ENCODE results near the gene KIF4A.

KIF4A gene

DNA sequence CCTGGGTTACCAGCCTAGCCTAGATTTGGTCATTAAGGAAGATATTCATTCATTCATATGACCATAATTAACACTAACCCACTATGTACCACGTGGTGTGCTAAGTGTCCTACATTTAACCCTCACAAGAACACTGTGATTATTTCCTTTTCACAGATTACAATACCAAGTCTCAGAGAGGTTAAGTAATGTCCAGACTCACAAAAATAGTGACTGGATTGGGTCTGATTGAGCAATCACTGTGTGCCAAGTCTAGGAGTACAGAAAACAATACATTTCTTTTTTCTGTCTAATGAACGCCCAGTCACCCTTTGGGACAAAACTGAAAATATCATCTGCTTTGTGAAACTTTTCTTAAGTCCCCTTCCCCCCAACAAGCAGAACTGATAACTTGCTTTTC, 147.1 kb downstream of the KIF4A start:
- DNase-seq = no peak

GRCh38 chrX:70437921-70438665, 148.2 kb downstream of the KIF4A start:
- no peak for DNase-seq

DNA sequence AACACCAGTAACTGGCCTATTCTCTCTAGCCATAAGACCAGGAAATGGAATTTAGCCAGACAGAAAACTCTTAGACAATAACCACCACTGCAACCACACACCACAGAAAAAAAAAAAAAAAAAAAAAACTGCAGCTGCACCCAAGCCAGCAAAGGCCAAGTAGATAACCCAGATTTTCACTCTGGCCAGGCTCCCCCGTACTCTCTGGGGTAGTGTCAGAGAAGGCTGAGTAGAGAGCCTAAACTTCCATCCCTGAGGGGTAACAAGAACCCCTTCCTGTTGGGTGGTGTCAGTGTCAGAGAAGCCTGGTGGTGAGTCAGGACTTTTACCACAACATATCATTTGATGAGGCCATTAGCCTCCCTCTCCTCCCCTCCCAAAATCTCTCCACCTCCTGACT, 149.1 kb downstream of the KIF4A start:
- no peak for DNase-seq

GRCh38 chrX:70442224-70442623, 152.3 kb downstream of the KIF4A start:
- DNase-seq = no peak

DNA sequence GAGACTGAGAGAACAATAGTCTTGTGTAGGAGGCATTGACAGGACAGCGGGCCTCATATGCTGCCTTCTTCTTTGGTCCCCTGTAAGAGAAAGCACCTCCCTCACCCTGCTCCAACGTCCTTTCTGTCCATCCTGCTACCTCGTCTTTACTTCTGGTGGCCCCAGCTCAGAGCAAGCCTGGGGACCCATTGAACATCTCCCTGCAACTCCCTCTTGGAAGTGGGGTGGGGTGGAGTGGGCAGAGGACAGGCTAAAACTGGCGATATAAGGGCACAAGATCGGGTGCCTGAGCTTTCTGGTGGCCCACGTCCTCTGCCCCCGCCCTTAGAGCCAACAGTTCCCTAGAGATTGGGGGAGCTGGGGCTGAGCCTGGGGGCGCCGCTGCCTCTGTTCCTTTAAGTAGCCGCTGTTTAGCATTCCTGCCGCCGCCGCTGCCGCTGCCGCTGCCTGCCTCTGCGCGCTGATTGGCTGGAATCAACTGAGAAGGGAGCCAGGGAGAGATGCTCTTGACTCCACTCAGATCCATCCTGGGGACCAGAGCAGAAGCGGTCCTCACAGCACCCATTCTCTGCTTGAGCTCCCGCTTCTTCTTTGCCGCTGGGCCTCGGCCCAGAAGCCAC, 154.5 kb downstream of the KIF4A start, which contains the start of gene DLG3:
Gene DLG3, plus strand, starts transcription at position 510 of the 620 bp plus-strand sequence. CDS start 367 bp downstream, outside the sequence.
- DNase-seq = peak in 56 of 58 donors; percentile 5 to 85 (median 55)

DNA sequence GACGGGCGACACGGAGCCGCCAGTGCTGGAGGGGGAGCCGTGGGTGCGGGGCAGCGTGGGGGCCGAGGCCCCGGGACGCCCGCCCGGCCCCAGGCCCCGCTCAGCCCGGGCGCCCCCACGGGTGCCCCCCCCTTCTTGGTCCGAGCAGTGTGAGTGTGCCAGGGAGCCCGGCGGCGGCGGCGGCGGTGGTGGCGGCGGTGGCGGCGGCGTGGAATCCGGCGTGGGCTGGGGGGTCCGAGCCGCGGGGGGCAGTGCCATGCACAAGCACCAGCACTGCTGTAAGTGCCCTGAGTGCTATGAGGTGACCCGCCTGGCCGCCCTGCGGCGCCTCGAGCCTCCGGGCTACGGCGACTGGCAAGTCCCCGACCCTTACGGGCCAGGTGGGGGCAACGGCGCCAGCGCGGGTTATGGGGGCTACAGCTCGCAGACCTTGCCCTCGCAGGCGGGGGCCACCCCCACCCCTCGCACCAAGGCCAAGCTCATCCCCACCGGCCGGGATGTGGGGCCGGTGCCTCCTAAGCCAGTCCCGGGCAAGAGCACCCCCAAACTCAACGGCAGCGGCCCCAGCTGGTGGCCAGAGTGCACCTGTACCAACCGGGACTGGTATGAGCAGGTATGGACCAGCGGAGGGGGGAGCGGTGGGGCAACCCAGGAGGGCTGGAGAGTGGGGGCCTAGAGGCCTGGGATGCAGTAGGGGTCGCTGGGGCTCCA, 155.2 kb downstream of the KIF4A start:
- peak in 1 of 58 donors; percentile 35 for DNase-seq

DNA sequence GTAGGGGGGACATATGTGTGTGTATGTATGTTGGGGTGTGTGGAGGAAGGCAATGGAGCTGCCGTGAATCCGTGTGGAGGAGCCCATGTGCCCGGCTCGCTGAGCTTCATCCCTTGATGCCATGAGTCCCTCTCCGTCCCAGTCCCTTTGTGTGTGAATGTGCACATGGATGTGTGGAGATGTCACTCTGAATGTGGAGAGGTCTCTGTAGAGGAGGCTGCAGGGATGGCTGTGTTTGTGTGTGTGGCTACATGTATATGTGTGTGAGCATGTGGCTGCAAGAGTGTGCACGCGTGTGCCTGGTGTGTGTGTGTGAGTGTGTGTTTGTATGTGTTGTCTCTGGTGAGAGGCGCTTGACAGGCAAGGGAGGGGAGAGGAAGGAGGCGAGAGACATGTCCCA, 156.0 kb downstream of the KIF4A start:
- no peak for DNase-seq

- peak in 4 of 58 donors; percentile 4 to 43 (median 18) for DNase-seq
Measured at GRCh38 chrX:70446380-70447350, 156.8 kb downstream of the KIF4A start.

GRCh38 chrX:70449457-70449966, 159.6 kb downstream of the KIF4A start:
- DNase-seq = no peak

DNA sequence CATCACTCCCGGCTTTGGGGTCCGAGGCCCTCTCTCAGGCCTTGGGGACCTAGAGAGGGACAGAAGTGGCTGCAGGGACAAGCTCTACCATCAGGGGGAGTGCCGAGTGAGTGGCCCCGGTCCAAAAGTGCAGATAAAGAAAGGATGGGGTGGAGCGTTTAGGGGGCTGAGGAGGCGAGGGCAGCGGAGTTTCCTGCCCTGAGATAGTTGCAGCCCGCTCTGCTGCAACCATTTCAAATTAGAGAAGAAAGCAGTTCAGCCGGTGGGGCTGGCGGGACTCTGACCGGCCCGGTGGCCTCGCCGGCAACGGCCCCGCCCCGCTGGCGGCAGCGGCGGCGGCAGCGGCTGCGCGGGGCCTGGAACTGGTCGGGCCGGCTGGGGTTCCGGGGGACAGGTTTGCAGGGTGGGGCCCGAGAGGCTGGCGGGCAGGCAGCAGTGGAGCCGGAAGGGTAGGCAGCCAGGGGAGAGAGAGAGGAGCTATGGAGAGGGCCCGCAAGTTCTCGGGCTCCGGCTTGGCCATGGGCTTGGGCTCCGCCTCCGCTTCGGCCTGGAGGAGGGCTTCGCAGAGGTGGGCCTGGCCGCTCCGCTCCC, 162.3 kb downstream of the KIF4A start:
- peak in 27 of 58 donors; percentile 1 to 51 (median 12) for DNase-seq

DNA sequence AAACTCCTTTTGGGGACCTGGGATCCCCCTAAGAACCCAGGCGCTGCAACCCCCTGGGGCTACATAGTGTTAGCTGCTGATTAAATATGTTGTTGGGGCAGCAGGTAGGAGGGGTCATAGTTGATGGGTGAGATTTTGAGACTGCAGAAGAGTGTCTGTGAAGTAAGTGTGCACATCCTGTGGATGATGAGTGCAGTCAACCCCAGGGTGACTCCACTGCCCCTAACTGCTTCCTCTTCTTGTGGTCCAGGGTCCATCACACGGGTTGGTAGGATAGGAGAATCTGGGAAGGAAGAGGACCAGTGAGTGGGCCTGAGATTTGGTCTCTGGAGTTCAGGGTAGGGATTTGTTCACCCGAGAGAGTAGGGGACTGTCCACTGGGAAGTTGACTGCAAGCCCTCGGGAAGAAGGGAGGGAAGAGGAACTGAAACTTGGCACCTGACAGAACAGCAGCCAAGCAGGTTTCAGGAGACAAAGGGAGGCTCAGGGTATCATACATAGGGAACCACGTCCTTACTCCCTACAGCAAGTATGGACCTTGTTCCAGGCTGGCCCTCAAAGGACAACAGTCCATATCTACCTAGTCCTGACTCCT, 163.2 kb downstream of the KIF4A start:
- DNase-seq = no peak

- DNase-seq = peak in 20 of 58 donors; percentile 1 to 51 (median 16)
Measured at GRCh38 chrX:70454441-70455365, 164.8 kb downstream of the KIF4A start.

- no peak for DNase-seq
Measured at GRCh38 chrX:70455366-70456202, 165.7 kb downstream of the KIF4A start.

DNA sequence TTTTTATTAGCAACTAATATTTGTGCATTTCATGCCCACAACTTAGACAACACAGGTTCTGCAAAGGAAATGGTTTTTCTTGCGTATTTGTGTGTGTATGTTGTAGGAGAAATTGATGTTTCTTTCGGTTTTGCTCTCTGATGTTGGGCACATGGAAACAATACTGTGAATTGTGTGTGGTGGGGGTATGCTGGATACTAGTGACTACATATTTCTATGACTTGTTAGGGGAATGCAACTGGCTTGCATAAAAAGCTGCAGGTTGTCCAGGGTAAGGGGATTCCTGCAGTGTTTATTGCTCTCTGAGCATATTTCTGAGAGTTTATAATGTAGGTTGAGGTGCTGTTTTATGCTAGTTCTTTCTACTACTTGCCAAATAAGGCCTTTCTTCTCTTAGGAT, 166.4 kb downstream of the KIF4A start:
- DNase-seq = no peak

GRCh38 chrX:70461026-70461425, 171.1 kb downstream of the KIF4A start:
- no peak for DNase-seq

GRCh38 chrX:70464051-70464450, 174.1 kb downstream of the KIF4A start:
- no peak for DNase-seq

GRCh38 chrX:70466968-70467367, 177.1 kb downstream of the KIF4A start:
- no peak for DNase-seq

- no peak for DNase-seq
Measured at GRCh38 chrX:70468709-70469108, 178.8 kb downstream of the KIF4A start.
